Measurements from ENCODE around the gene ATRN. TPM values are rescaled to one million over a fixed set of nuclear protein-coding genes. Genes with fewer than 3 reads are reported as not detected.

Gene ATRN
- total RNA-seq, 6 donors from 2014 or later = 13.6 to 39.5 (median 27.0) TPM

DNA sequence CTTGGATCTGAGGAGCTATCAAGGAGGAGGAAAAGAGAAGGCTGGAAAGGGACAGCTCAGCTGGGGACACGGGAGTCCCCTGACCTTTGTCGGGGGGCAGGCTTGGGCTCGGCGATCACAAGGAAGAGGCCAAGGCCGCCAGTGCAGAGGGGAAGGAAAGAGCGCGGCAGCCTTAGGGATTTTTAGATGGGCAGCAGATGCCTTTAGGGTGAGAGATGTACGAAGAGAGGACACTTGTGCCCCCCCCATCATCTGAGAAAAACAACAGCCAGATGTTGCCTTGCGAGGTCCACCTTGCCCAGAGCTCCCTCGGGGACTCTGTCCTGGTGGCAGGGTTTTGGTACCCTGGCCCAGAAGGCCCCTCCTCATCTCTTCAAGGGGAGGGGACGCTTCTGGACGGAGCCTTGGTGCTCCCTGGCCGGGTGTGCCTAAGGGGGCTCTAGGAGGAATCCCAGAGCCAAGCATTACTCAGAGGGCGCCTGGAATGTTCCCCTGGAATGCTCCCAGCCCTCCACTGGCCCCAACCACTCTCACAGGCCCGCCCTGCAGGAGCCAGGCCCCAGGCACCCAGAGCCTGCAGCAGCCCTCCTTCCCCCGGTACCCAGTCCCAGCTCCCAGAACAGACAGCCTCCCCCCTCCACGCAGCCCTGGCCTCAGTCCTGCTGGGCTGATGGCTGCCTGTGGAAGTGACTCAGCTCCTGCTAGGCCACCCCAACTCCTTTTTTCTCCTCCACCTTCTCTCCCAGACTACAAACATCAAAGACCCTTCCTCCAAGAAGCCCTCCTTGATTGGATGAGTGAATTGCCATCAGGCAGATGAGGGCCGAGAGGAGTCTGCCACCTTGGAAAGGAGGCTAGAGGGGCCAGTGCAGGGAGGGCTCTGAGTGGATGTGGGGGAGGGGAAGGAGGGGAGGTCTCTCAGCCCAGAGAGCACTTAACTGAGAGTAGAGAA lies 209.2 kb downstream of the ATRN start:
- no peaks in the 10 kb centered on the region for H3K9me3 ChIP-seq
- peak overlapping the region in 3 of 4 donors; percentile 34 to 48 (median 45) for H3K4me3 ChIP-seq
- WGBS, 2 donors = 71 to 74% methylated on average over 13 to 18 of the region's 18 CpGs
- H3K27me3 ChIP-seq = peaks cover 0 to 17% (median 5%) of the 10 kb centered on the region in 4 donors
- H3K36me3 ChIP-seq = no peaks in the 10 kb centered on the region
- TF ChIP-seq POLR2AphosphoS5 (IDR thresholded peaks at IDR 0.05) = no peak
- no peak for TF ChIP-seq POLR2A (IDR thresholded peaks at IDR 0.05)
- TF ChIP-seq EP300 (IDR thresholded peaks at IDR 0.05) = no peak
- TF ChIP-seq, protein P1, sequence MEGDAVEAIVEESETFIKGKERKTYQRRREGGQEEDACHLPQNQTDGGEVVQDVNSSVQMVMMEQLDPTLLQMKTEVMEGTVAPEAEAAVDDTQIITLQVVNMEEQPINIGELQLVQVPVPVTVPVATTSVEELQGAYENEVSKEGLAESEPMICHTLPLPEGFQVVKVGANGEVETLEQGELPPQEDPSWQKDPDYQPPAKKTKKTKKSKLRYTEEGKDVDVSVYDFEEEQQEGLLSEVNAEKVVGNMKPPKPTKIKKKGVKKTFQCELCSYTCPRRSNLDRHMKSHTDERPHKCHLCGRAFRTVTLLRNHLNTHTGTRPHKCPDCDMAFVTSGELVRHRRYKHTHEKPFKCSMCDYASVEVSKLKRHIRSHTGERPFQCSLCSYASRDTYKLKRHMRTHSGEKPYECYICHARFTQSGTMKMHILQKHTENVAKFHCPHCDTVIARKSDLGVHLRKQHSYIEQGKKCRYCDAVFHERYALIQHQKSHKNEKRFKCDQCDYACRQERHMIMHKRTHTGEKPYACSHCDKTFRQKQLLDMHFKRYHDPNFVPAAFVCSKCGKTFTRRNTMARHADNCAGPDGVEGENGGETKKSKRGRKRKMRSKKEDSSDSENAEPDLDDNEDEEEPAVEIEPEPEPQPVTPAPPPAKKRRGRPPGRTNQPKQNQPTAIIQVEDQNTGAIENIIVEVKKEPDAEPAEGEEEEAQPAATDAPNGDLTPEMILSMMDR (IDR thresholded peaks at IDR 0.05) = no peak
- DNase-seq (no peak), ATAC-seq (ENCODE audit: low FRiP score in 2 of 2) (peak; percentile 39 to 50)
- peaks cover 15 to 25% (median 22%) of the 10 kb centered on the region in 4 donors for H3K4me1 ChIP-seq
- peak overlapping the region; percentile 19 to 70 (median 44) for H3K27ac ChIP-seq

GRCh38 chr20:3680701-3681351 lies 210.0 kb downstream of the ATRN start:
- TF ChIP-seq POLR2A (IDR thresholded peaks at IDR 0.05) (no peak), POLR2AphosphoS5 (IDR thresholded peaks at IDR 0.05) (no peak), EP300 (IDR thresholded peaks at IDR 0.05) (no peak)
- TF ChIP-seq, protein P1 (IDR thresholded peaks at IDR 0.05) = no peak
- DNase-seq = no peak
- H3K4me3 ChIP-seq = peak overlapping the region in 3 of 4 donors; percentile 34 to 48 (median 45)
- whole genome bisulfite sequencing, 2 donors = 62 to 82% methylated on average over 5 to 10 of the region's 15 CpGs
- H3K9me3 ChIP-seq = no peaks in the 10 kb centered on the region
- peaks cover 0 to 15% (median 5%) of the 10 kb centered on the region in 4 donors for H3K27me3 ChIP-seq
- peaks cover 15 to 25% (median 22%) of the 10 kb centered on the region in 4 donors for H3K4me1 ChIP-seq
- no peaks in the 10 kb centered on the region for H3K36me3 ChIP-seq
- ATAC-seq (ENCODE audit: low FRiP score in 2 of 2) = peak in 1 of 2 donors; percentile 2
- peak overlapping the region in 3 of 4 donors; percentile 19 to 70 (median 65) for H3K27ac ChIP-seq

DNA sequence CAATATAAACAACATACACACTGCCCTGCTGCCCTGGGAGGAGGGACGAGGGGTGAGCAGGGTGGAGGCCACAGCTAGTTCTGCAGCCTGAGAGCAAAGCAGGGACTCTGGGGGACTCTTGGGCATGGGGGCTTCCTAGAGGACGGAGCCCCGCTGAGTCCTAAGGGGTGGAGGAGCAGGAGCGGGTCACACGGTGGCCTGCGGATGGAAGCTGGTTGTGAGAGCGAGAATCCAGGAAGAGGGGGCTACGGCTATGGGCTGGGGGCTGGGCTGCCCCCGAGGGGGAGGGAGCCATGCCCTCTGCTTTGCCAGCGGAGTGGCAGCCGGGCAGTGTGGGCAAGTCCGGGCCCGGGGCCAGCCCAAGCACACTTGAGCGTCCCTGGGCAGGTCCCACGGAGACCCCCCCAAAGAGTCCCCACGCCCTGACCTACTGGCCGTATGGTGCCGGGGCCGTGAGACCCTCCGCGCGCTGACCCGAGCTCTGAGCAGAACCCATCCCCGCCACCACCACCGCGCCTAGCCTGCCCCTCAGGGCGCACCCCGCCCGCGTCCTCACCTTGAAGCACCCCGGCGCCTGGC lies 210.6 kb downstream of the ATRN start:
- Histone ChIP-seq H3K36me3 (no peaks in the 10 kb centered on the region), H3K27me3 (peaks cover 0 to 15% (median 5%) of the 10 kb centered on the region in 4 donors), H3K9me3 (no peaks in the 10 kb centered on the region), H3K27ac (peak overlapping the region in 3 of 4 donors; percentile 19 to 72 (median 65)), H3K4me1 (peaks cover 15 to 25% (median 22%) of the 10 kb centered on the region in 4 donors), H3K4me3 (peak overlapping the region; percentile 10 to 48 (median 40))
- no peak for ATAC-seq (ENCODE audit: low FRiP score in 2 of 2)
- no peak for DNase-seq
- 23 to 33% methylated on average over 14 to 22 of the region's 32 CpGs for WGBS, 2 donors
- TF ChIP-seq, protein P1 (IDR thresholded peaks at IDR 0.05) = no peak
- TF ChIP-seq EP300 (IDR thresholded peaks at IDR 0.05) = no peak
- TF ChIP-seq POLR2AphosphoS5 (IDR thresholded peaks at IDR 0.05) = no peak
- TF ChIP-seq POLR2A (IDR thresholded peaks at IDR 0.05) = no peak

GRCh38 chr20:3681931-3682781 lies 211.3 kb downstream of the ATRN start, which contains the start of gene ADAM33:
TSS of gene ADAM33 (minus strand) at chr20:3682010. CDS start at chr20:3682004, 6 bp downstream.
- peaks cover 13 to 20% (median 18%) of the 10 kb centered on the region in 4 donors for H3K4me1 ChIP-seq
- 11 to 39% methylated on average over 7 to 39 of the region's 65 CpGs for WGBS, 2 donors
- H3K36me3 ChIP-seq = no peaks in the 10 kb centered on the region
- H3K27me3 ChIP-seq = peaks cover 0 to 15% (median 5%) of the 10 kb centered on the region in 4 donors
- ATAC-seq (ENCODE audit: low FRiP score in 2 of 2) (peak in 1 of 2 donors; percentile 69), DNase-seq (peak in 1 of 2 donors; percentile 89)
- H3K9me3 ChIP-seq = no peaks in the 10 kb centered on the region
- peak within 1 kb of the TSS in 3 of 4 donors; percentile 19 to 72 (median 65) for H3K27ac ChIP-seq
- H3K4me3 ChIP-seq = peak within 1 kb of the TSS; percentile 10 to 48 (median 40)
- TF ChIP-seq, protein P1 (IDR thresholded peaks at IDR 0.05) = no peak
- TF ChIP-seq EP300 (IDR thresholded peaks at IDR 0.05) (no peak), POLR2AphosphoS5 (IDR thresholded peaks at IDR 0.05) (no peak), POLR2A (IDR thresholded peaks at IDR 0.05) (no peak)
